ENCODE data around the gene LRP1B. TPM values are rescaled to one million over a fixed set of nuclear protein-coding genes. Genes with fewer than 3 reads are reported as not detected.

The LRP1B gene
- total RNA-seq, 1 donor from 2014 or later = 1.7 TPM

DNA sequence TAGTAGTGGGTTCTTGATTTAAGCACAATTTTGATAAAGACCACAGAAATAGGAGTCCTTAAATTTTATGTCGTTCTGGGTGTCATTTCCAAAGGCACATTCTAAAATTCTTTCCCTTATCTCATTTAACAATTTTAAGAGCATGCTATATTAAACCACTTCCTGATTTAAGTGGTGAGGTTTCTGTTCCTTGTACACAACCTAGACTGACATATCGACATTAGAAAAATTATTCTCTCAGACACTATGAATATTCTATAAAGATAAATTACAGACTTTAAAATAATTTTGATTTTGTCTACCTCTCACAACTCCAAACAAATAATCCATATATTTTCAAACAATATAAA, 923.8 kb downstream of the LRP1B start:
- Mint-ChIP-seq H3K36me3 (no peaks in the 10 kb centered on the region), H3K9me3 (peaks cover 5% of the 10 kb centered on the region), H3K4me3 (no peak overlapping the region), H3K27me3 (ENCODE audit: low read depth) (no peaks in the 10 kb centered on the region), H3K27ac (no peak overlapping the region), H3K4me1 (no peaks in the 10 kb centered on the region)
- TF ChIP-seq CTCF (IDR thresholded peaks at IDR 0.05; ENCODE audit: unreplicated experiment) = no peak
- DNase-seq (ENCODE audit: low spot score in 2 of 2, unreplicated experiment in 2 of 2) = no peak

DNA sequence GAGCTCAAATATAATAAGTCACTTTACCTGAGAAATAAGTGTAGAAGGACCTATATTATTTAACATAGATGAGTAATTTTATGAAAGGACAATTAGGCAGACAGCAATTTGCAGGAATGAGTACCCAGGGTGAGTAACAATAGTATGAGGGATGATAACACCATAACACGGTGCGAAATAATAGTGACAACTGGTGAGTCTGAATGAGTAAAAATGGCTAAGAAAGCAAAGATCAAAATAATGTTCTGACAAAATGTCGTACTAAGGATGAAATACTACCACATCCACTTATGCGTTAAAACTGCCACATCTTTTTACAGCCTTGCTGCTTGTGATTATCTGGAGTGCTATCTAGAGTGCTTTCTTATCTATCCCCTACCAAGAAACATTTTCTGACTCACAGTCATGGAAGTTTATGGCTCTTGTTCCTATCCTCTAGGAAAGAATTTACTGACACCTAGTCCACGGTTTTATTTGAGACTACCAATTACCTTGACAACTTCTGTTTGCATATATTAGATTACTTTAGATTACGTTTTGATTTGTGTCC, 929.7 kb downstream of the LRP1B start:
- DNase-seq (ENCODE audit: low spot score in 2 of 2, unreplicated experiment in 2 of 2) = no peak
- Mint-ChIP-seq H3K4me1 (peaks cover 4% of the 10 kb centered on the region), H3K4me3 (no peak overlapping the region), H3K9me3 (peaks cover 9% of the 10 kb centered on the region), H3K27me3 (ENCODE audit: low read depth) (no peaks in the 10 kb centered on the region), H3K27ac (no peak overlapping the region), H3K36me3 (no peaks in the 10 kb centered on the region)
- no peak for TF ChIP-seq CTCF (IDR thresholded peaks at IDR 0.05; ENCODE audit: unreplicated experiment)

- TF ChIP-seq CTCF (IDR thresholded peaks at IDR 0.05; ENCODE audit: unreplicated experiment) = no peak
- H3K27ac Mint-ChIP-seq = no peak overlapping the region
- no peak for DNase-seq (ENCODE audit: low spot score in 2 of 2, unreplicated experiment in 2 of 2)
- H3K4me3 Mint-ChIP-seq = no peak overlapping the region
- peaks cover 4% of the 10 kb centered on the region for H3K4me1 Mint-ChIP-seq
- H3K9me3 Mint-ChIP-seq = peaks cover 9% of the 10 kb centered on the region
- no peaks in the 10 kb centered on the region for H3K27me3 Mint-ChIP-seq (ENCODE audit: low read depth)
- H3K36me3 Mint-ChIP-seq = no peaks in the 10 kb centered on the region
Observed at GRCh38 chr2:141200191-141200590, 930.6 kb downstream of the LRP1B start.

DNA sequence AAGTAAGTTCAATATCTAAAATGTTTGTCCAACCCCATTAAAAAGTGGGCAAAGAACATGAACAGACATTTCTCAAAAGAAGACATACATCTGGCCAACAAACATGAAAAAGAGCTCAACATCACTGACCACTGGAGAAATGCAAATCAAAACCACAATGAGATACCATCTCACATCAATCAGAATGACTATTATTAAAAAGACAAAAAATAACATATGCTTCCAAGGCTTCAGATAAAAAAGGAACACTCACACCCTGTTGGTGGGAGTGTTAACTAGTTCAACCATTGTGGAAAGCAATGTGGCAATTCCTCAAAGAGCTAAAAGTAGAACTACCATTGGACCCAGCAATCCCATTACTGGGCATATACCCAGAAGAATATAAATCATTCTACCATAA, 931.1 kb downstream of the LRP1B start:
- DNase-seq (ENCODE audit: low spot score in 2 of 2, unreplicated experiment in 2 of 2) = no peak
- Mint-ChIP-seq H3K36me3 (no peaks in the 10 kb centered on the region), H3K9me3 (peaks cover 9% of the 10 kb centered on the region), H3K27me3 (ENCODE audit: low read depth) (no peaks in the 10 kb centered on the region), H3K4me1 (peaks cover 4% of the 10 kb centered on the region), H3K4me3 (no peak overlapping the region), H3K27ac (no peak overlapping the region)
- no peak for TF ChIP-seq CTCF (IDR thresholded peaks at IDR 0.05; ENCODE audit: unreplicated experiment)

DNA sequence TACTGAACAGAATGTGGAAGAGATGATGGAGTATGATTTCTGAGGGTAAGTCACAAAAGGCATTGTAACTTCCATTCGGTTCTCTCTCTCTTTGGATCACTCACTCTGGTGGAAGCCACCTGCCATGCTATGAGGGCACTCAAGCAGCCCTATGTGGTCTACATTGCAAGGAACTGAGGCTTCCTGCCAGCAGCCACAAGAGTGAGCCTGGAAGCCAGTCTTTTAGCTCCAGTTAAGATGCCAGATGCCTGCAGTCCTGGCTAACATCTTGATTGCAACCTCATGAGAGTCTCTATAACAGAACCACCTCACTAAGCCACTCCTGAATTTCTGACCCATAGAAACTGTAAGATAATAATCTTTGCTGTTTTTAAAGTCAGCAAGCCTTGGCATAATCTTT, 935.7 kb downstream of the LRP1B start:
- no peak for DNase-seq (ENCODE audit: low spot score in 2 of 2, unreplicated experiment in 2 of 2)
- Mint-ChIP-seq H3K4me3 (no peak overlapping the region), H3K36me3 (no peaks in the 10 kb centered on the region), H3K27ac (no peak overlapping the region), H3K27me3 (ENCODE audit: low read depth) (no peaks in the 10 kb centered on the region), H3K4me1 (no peaks in the 10 kb centered on the region), H3K9me3 (peaks cover 4% of the 10 kb centered on the region)
- TF ChIP-seq CTCF (IDR thresholded peaks at IDR 0.05; ENCODE audit: unreplicated experiment) = no peak

GRCh38 chr2:141187075-141187439, 943.8 kb downstream of the LRP1B start:
- H3K4me3 Mint-ChIP-seq = no peak overlapping the region
- DNase-seq (ENCODE audit: low spot score in 2 of 2, unreplicated experiment in 2 of 2) = no peak
- peaks cover 19% of the 10 kb centered on the region for H3K4me1 Mint-ChIP-seq
- no peak for TF ChIP-seq CTCF (IDR thresholded peaks at IDR 0.05; ENCODE audit: unreplicated experiment)
- H3K27me3 Mint-ChIP-seq (ENCODE audit: low read depth) = no peaks in the 10 kb centered on the region
- no peaks in the 10 kb centered on the region for H3K36me3 Mint-ChIP-seq
- H3K9me3 Mint-ChIP-seq = no peaks in the 10 kb centered on the region
- H3K27ac Mint-ChIP-seq = no peak overlapping the region
